Endodermal cell (in vitro differentiated cells): Measurements from ENCODE around the gene ARG2. TPM values are rescaled to one million over a fixed set of nuclear protein-coding genes. Genes with fewer than 3 reads are reported as not detected.

Source experiments
- DNase-seq: peaks from one replicate; pipeline ENCODE4 v3.0.0-alpha.2; 2017
- H3K27ac ChIP-seq: 2 replicates; pipeline ENCODE4 v1.5.1; 2013; ENCODE audit warnings: mild to moderate bottlenecking, low read depth, low read length, moderate library complexity
- H3K27me3 ChIP-seq: 2 replicates; pipeline ENCODE4 v1.6.1; 2013; ENCODE audit warnings: mild to moderate bottlenecking, low read length, moderate library complexity; ENCODE audit not compliant: insufficient read depth, control insufficient read depth, poor library complexity, severe bottlenecking
- H3K36me3 ChIP-seq: 2 replicates; pipeline ENCODE4 v1.7.0; 2013; ENCODE audit warnings: mild to moderate bottlenecking, low read length, moderate library complexity; ENCODE audit not compliant: control insufficient read depth, insufficient read depth
- H3K4me1 ChIP-seq: one replicate; pipeline ENCODE4 v1.7.0; 2013; ENCODE audit warnings: low read length; ENCODE audit not compliant: control insufficient read depth, insufficient read depth
- H3K4me3 ChIP-seq: 2 replicates; pipeline ENCODE4 v1.5.1; 2013; ENCODE audit warnings: mild to moderate bottlenecking, low read length, moderate library complexity
- H3K9ac ChIP-seq: 2 replicates; pipeline ENCODE4 v1.6.1; 2013; ENCODE audit warnings: mild to moderate bottlenecking, low read length, moderate library complexity; ENCODE audit not compliant: poor library complexity, severe bottlenecking; ENCODE audit errors: extremely low read depth
- H3K9me3 ChIP-seq: 2 replicates; pipeline ENCODE4 v1.6.1; 2013; ENCODE audit warnings: mild to moderate bottlenecking, low read length, moderate library complexity; ENCODE audit not compliant: control insufficient read depth
- H3K27ac Mint-ChIP-seq: 2 replicates; pipeline ENCODE4 v1.8.0; 2020; ENCODE audit warnings: mixed read lengths
- H3K27me3 Mint-ChIP-seq: 2 replicates; pipeline ENCODE4 v1.8.0; 2021; ENCODE audit warnings: mild to moderate bottlenecking, mixed read lengths; ENCODE audit not compliant: insufficient read depth
- H3K36me3 Mint-ChIP-seq: 2 replicates; pipeline ENCODE4 v1.8.0; 2020; ENCODE audit warnings: low read depth, mixed read lengths
- H3K4me1 Mint-ChIP-seq: 2 replicates; pipeline ENCODE4 v1.8.0; 2020; ENCODE audit warnings: mixed read lengths
- H3K4me3 Mint-ChIP-seq: 2 replicates; pipeline ENCODE4 v1.8.0; 2020; ENCODE audit warnings: mild to moderate bottlenecking, moderate library complexity, mixed read lengths
- H3K9me3 Mint-ChIP-seq: 2 replicates; pipeline ENCODE4 v1.8.0; 2020; ENCODE audit warnings: mild to moderate bottlenecking, mixed read lengths
- CTCF ChIP-seq: fragments of 200-600 bp; sonication (generic); conservative IDR thresholded peaks from 2 replicates; pipeline ENCODE4 v1.5.0; 2021; ENCODE audit warnings: antibody characterized with exemption, mild to moderate bottlenecking
- WGBS, 2 experiments: methylation state at CpG; one replicate each; pipeline versions ENCODE4 v1.1.5 to v1.1.7; 2013; ENCODE audit warnings: missing lambda C conversion rate in 2 of 2, mixed read lengths in 1 of 2; ENCODE audit not compliant: insufficient coverage in 1 of 2, insufficient read length in 1 of 2; 5-methylcytosine and 5-hydroxymethylcytosine counted together
- total RNA-seq, 2 donors: library from RNA; stranded (reverse); fragmentation: NEBNext Ultra II Directional in 1 of 2; extraction: Animal tissue kit (Norgen Biotek cat#: 25700) in 1 of 2; gene quantifications; 2 replicates in 1 of 2; 3 replicates in 1 of 2; pipeline ENCODE4 v1.2.1, GENCODE V29; 2021

ARG2 gene
- total RNA-seq, 2 donors from 2014 or later = 19.4 to 25.4 TPM

DNA sequence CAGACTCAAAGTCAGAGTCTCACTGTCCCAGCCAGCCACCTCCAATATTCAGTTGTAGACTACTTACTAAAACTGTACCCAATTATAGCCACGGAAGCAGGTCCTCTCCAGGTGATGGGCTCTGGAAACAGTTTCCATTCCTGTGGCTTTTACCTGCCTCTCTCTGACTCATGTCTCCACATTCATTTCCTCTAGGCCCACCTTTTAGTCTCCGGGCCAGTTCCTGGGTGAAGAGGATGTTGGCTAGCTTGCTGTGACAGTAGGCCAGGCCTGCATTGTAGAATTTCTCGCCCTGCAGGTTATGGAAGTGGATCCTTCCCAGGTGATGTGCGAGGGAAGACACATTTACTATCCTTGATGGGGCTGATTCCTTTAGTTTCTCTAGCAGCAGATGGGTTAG lies 70.3 kb downstream of the ARG2 start:
- Mint-ChIP-seq H3K27me3 (no peaks in the 10 kb centered on the region), H3K4me3 (no peak overlapping the region), H3K4me1 (peaks cover 5% of the 10 kb centered on the region), H3K36me3 (peaks cover 77% of the 10 kb centered on the region), H3K27ac (no peak overlapping the region), H3K9me3 (no peaks in the 10 kb centered on the region)
- WGBS, 2 experiments = 90 to 95% methylated on average over 2 to 4 of the region's 4 CpGs
- no peaks in the 10 kb centered on the region for H3K9me3 ChIP-seq
- peaks cover 76% of the 10 kb centered on the region for H3K36me3 ChIP-seq
- no peaks in the 10 kb centered on the region for H3K27me3 ChIP-seq
- no peak overlapping the region for H3K9ac ChIP-seq
- no peak overlapping the region for H3K4me3 ChIP-seq
- no peak for DNase-seq
- H3K27ac ChIP-seq = no peak overlapping the region
- no peak for TF ChIP-seq CTCF
- peaks cover 3% of the 10 kb centered on the region for H3K4me1 ChIP-seq

- Histone ChIP-seq H3K9ac (peak overlapping the region; percentile 86), H3K4me3 (peak overlapping the region; percentile 100), H3K36me3 (peaks cover 32% of the 10 kb centered on the region), H3K27ac (peak overlapping the region; percentile 84), H3K27me3 (peaks cover 7% of the 10 kb centered on the region), H3K4me1 (peaks cover 3% of the 10 kb centered on the region), H3K9me3 (no peaks in the 10 kb centered on the region)
- DNase-seq = peak; percentile 93
- Mint-ChIP-seq H3K36me3 (peaks cover 32% of the 10 kb centered on the region), H3K9me3 (no peaks in the 10 kb centered on the region), H3K4me3 (peak overlapping the region; percentile 88), H3K27ac (peak overlapping the region; percentile 94), H3K27me3 (peaks cover 8% of the 10 kb centered on the region), H3K4me1 (peaks cover 5% of the 10 kb centered on the region)
- WGBS, 2 experiments = 0 to 1% methylated on average over 12 to 21 of the region's 21 CpGs
- TF ChIP-seq CTCF = no peak
Observed at GRCh38 chr14:67694791-67695393, 75.2 kb downstream of the ARG2 start.

GRCh38 chr14:67695394-67695949 lies 75.8 kb downstream of the ARG2 start, which contains the start of gene RDH11:
Gene RDH11 (minus strand): TSS chr14:67695764. CDS start chr14:67695703, 61 bp downstream.
- Mint-ChIP-seq H3K27me3 (peaks cover 8% of the 10 kb centered on the region), H3K36me3 (peaks cover 27% of the 10 kb centered on the region), H3K9me3 (no peaks in the 10 kb centered on the region), H3K27ac (peak within 1 kb of the TSS; percentile 94), H3K4me1 (peaks cover 5% of the 10 kb centered on the region), H3K4me3 (peak within 1 kb of the TSS; percentile 88)
- DNase-seq = peak; percentile 93
- Histone ChIP-seq H3K4me1 (peaks cover 3% of the 10 kb centered on the region), H3K9me3 (no peaks in the 10 kb centered on the region), H3K27ac (peak within 1 kb of the TSS; percentile 84), H3K27me3 (peaks cover 7% of the 10 kb centered on the region), H3K4me3 (peak within 1 kb of the TSS; percentile 100), H3K36me3 (peaks cover 27% of the 10 kb centered on the region), H3K9ac (peak within 1 kb of the TSS; percentile 86)
- no peak for TF ChIP-seq CTCF
- 0% methylated on average over 18 to 25 of the region's 25 CpGs for WGBS, 2 experiments
